ENCODE data around the gene HYPK.

HYPK gene, protein sequence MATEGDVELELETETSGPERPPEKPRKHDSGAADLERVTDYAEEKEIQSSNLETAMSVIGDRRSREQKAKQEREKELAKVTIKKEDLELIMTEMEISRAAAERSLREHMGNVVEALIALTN

DNA sequence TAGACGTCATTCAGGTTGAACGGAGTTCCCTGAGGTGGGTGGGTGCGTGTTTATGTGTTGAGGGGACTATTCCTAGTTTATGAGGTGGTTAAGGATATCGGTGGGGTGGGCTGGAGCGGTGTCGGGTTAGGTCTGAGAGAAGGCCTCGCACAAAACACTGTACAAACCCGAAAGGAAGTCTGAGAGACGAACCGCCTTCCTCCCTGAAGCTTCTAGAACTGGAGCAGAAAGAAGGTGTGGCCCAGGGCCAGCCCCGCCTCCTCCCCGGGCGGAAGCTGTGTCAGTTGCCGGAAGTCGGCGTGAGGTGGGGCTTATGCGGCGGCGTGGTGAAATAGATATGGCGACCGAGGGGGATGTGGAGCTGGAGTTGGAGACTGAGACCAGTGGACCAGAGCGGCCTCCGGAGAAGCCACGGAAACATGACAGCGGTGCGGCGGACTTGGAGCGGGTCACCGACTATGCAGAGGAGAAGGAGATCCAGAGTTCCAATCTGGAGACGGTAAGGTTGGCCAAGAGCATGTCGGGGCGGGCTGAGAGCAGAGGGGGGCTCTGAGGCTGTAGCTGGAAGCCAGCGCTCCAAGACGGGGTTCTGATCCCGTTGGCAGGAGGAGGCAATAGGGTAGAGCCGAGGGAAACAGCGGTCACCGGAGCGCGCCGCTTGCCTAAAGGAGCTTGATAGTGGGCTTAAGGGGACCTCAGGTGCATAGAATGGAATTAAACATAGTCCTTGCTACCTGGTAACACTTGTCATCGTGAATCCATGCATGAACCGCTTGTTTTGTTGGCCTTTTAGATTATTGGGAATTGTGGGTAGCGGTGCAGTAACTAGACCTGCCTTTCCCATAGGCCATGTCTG, at the start of gene HYPK:
HYPK (plus strand) TSS at position 314 of the 856 bp plus-strand sequence; CDS start at position 338, 24 bp downstream.
- DNase-seq (ENCODE audit: low read depth in 2 of 2): peak; percentile 80 to 89

DNA sequence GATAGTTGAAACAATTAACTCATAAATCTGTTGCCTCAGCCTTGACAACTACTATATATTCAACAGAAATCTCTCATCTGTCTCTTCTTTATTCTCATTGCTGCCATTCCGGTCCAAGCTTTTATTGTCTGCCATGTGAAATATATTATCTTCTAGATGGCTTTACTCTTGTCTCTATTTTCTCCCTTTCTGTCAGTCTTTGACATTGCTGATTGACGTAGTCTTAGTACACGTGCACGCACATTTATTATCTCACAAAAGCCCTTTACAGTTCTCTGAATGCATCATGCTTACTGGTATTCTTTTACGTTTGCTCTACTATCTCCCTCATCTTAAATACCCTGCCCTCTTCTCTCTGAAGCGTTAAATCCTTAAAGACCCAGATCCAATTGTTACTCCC, 48.5 kb upstream of the HYPK start:
- DNase-seq (ENCODE audit: low read depth in 2 of 2): no peak

DNA sequence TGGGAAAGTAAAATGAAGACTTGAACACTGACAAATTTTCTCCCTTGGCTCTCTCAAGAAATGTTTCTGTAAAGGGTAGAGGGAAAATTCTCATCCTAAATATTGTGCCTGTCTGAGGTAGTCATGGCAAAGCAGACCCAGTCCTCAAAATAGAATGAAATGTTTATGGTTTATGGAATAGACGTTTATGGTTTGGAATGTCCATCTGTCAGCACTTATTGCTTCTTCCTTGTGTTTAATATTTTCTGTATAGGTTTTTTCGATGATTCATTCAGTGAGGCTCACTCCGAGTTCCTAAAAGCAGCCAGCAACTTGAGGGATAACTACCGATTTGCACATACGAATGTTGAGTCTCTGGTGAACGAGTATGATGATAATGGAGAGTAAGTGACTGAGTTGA, 37.6 kb upstream of the HYPK start:
- no peak for DNase-seq (ENCODE audit: low read depth in 2 of 2)

DNA sequence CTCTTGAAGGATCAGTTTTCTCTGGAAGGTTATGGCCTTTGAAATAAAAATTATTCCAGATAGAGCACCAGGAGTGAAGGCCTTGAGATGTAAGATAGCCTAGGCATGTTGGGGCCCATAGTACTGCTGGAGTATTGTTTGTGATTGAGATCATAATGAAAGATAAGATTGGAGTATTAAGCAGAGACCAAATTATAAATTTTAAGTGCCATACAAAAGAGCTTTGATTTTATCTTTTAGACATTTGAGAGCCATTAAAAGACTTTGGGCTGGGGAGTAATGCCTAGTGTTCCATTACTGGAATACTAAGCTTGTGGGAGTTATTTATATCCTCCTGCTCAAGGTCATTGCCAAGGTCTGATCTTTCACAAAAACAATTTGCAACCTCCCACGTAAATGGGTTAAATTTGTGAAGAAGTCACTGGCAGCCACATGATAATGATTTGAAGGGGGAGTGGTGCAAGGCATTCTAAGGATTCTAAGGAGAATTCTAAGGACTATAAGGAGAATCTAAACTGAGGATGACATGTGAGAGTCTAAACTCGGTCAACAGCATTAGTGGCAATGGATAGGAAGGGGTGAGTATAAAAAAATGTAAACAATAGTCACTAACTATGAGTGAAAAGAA, 36.5 kb upstream of the HYPK start:
- no peak for DNase-seq (ENCODE audit: low read depth in 2 of 2)

DNA sequence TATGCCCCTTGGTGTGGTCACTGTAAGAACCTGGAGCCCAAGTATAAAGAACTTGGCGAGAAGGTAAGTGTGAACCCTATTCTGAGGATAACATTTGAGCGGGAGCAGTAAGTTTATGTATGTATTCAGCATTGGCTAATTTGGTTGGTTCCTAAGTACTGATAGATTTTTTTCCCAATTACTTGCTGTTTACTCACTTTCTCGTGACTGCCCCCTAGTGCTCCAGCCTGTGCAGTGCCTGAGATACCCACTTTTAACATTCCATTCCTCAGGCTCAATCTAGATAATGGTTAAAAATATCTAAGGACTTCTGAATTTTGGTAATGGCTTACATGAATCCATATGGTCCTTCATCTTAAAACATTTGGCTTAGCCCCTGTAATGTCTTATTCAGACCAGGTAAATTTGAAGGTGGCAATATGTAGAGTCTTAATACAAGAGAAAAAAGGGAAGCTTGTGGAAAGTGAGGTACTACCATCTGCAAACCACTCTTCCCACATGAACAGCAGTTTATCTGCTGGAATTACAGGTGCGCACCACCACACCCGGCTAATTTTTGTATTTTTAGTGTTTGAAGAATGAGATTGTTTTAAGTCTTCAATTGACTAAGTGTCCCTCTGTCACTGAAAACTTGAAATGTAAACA, 30.7 kb upstream of the HYPK start:
- no peak for DNase-seq (ENCODE audit: low read depth in 2 of 2)

DNA sequence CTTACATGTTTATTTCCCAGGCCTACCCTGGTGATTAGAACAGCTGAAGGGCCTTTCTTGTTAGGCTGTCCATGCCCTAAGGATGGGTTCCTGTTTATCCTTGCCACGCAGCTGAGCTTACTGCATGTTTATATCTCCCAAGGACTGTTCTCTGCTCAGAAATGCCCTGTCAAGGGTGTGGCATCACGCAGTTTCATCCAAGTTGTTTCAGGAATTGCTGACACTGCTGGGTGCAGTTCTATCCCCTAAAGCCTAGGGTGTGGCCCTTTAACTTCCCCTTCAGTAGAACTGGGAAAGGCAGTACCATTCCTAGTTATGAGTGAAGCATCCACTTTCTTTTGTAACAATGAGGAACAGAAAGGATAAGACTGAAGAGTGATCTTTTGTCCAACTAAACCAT, 28.6 kb upstream of the HYPK start:
- no peak for DNase-seq (ENCODE audit: low read depth in 2 of 2)

DNA sequence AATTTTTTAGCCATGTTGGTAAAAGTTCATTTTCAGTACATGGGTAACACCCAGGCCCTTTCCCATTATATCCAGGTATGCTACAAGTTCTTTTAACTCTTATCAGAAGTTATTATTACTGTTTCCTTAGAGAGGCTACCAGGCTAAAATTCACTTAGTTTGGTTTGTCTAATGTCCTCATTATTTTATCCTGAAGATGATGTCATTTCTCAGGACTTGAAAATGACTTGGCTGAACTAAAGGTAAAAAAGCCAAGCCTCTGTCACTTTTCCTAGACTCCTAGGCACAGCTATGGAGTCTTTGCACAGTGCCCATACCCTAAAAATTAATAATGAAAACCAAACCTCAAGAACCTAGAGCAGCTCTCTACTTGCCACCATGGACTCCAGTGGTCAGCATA, 27.8 kb upstream of the HYPK start:
- no peak for DNase-seq (ENCODE audit: low read depth in 2 of 2)

DNA sequence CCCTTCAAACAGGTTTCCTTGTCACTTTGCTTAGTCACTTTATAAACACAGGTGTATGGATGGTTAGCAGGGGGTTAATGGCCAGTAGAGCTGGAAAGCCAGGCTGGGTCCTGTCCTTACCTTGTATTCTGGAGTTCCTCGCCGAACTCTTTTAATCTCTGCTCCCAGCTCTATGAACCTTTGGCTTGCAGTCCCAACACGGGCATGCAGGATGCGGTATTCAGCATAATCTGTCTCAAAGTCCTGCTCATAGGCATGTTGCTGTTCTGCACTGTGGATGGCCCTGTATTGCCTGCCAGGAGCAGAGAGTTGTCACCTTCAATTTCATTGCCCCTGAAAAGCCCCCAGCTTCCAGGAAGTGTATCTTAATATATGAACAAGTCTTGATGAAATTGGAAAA, 26.3 kb upstream of the HYPK start:
- DNase-seq (ENCODE audit: low read depth in 2 of 2): no peak

DNA sequence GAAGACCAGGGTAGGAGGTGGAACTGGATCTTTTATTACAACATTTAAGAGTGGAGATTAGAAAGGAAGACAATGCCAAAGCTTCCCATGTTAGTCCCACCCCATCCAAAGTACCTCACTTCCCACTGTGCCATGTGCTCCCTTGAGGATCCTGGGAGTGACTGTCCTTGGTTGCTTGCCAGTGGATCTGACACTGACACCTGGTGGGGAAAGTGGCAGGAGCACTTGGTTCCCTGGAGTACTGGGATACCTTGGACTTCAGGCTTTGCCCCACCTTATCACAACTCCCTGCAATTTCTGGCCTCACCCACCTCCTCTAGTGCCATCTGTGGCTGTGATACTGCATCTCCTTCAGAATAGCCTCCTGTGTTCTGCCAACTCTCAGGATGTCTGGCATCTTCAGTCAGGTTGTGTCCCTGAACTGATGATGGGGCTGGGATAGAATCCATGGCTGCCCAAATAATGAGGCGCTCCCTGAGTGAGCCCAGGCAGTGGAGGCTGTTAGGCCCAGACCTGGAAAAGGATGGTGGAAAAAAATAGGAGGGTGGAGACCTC, 24.9 kb upstream of the HYPK start:
- no peak for DNase-seq (ENCODE audit: low read depth in 2 of 2)

DNA sequence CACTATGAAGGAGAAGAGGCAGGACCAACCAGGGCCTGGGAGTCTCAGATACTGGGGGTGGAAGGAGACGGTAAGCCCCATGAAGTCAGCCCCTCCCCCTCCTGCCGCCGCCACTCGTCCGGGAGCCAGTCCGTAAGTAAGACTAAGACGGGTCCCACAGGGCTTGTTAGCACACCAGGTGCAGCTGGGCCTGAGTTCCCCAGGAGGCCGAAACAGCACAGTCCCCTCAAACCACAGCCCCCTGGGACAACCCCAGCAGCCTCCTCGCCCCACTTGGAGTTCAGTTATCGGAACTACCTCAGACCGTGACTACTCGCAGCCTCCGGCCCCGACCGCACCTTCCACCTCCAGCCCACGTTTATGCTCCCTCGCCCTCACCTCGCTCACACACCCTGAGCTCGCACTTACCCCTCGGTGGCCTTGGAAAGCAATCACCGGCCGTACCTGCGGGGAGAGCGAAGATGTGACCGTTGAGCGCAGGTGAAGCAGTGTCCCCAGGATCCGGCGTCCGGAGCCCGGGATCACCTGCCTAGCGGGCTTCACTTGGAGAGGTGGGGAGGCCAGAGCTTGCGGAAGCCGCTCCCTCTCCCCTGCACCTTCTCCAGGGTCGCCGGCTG, 24.2 kb upstream of the HYPK start:
- no peak for DNase-seq (ENCODE audit: low read depth in 2 of 2)

DNA sequence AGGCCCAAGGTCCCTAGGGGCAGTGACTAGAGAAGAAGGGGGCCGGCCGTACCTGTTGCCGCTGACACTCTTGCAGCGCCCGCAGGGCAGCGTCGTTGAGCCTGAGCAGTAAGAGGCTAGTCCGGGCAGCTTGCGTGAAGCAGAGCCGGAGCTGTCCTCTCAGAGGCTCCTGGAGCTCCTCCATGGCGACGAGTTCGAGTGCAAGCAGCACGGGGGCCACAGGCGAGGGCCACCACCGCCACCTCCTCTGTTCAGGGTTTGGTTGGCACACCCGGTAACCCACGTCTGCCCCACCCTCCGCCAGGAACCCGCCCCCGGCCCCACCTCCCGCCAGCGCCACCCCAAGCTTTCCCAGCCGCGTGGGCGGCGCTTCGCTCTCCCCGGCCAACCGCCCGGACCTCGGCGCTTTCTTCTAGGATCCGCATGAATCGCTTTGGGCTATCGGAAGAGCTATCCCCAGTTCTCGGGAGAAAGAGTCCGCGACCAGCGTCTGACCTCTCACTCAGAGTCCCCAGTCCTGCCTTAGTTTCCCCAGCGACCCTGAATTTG, 23.6 kb upstream of the HYPK start, which contains the start of gene ELL3:
ELL3 (minus strand) TSS at position 249 of the 549 bp plus-strand sequence; CDS start at position 184, 65 bp downstream.
- peak; percentile 51 to 69 for DNase-seq (ENCODE audit: low read depth in 2 of 2)

DNA sequence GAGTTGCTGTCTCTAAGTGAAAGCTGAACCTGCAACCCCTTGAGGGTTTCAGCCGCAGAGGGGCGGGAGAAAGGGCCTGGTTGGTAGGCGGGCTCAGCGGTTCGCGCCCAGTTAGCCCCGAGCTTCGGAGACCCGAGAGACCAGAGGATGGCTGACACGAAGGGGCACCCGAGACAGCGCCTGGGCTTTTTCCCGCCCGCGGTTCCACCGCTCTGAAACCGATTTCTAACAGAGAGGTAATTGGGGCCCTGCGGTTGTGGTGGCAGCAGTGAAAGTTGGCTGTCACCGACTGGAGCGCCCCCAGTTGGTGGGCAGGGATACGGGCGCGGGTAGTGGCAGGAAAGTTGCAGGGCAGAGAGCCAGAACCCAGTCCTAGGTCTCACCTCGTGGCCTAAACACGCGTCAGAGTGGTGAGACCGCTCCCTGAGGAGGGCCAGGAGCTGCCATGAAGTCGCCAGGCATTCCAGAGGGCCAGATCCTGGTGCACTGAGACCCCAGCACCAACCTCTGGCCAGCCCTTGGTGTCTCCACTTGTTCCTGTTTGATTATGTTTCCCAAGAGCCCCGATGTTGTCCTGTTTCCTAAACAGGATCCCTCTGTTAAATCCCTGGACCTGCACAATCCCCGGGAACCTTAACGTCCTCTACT, 23.0 kb upstream of the HYPK start:
- DNase-seq (ENCODE audit: low read depth in 2 of 2): peak; percentile 86

DNA sequence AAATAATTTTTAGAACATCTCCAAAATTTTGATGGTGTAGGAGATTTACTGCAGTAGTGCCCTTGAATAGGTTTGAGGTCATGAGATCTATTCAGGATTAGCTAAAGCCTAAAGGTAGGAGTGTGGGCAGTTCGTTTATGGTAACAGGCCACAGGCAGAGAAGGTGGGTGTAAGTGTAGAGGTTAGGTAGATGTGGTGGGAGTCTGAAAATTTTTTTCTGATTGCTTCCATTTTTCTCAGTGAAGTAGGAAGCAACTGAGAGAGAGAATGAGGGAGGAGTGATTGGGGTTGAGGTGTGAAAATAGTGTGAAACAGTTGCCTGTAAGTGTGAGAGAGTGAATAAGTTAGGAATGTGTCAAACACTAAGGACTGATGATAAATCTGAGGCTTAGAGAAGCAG, 21.4 kb upstream of the HYPK start:
- no peak for DNase-seq (ENCODE audit: low read depth in 2 of 2)

DNA sequence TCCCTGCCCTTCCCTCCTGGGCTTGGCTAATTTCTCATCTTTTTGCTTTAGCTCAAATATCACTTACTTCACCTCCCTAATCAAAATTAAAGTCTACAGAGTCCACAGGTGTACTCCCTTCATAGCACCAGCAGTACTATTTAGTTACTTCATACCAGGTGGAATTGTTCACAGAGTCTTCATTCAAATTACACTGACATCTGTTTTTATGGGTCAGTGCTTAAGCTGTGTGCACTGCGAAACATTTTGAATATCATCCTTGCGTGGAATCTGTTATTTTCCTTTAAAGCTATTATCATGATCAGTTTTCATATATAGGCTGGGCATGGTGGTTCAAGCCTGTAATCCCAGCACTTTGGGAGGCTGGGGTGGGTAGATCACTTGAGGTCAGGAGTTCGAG, 11.0 kb upstream of the HYPK start:
- DNase-seq (ENCODE audit: low read depth in 2 of 2): no peak

DNA sequence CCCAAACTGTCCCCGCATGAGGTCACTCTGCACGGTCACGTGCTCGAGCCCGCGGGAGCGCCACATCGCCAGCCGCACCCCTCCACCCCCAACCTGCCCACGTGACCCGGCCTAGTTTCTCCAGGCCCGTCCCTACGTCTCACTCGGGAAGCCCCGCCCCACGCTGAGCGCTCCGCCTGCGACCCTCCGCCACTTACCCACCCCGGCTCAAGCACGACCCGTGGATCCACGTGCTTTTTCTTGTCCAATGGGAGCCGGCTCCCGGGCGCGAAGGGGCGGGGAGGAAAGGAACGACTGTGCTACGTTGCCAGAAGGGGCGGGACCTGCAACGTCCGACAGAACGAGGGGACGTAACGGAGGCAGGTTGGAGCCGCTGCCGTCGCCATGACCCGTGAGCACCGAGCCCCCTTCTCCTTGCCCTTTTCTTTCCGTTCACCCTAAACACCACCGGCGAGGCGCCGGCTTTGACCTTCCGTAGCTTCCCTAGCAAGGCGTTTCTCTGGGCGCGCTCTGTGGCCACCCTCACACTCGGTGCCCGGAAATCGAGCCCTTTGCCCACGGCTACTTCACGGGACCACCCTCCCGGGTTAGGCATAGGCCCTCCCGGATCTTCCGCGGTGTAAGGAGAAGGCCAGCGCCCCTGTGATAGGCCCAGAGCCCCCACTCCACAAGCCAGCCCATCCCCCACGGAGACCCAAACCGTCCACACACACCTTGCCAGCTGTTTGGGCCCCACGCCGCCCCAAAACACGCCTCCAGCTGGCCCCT, 8.2 kb upstream of the HYPK start, which contains the start of gene SERF2:
SERF2 (plus strand) TSS at position 328 of the 768 bp plus-strand sequence; CDS start at position 385, 57 bp downstream.
- DNase-seq (ENCODE audit: low read depth in 2 of 2): peak; percentile 100

DNA sequence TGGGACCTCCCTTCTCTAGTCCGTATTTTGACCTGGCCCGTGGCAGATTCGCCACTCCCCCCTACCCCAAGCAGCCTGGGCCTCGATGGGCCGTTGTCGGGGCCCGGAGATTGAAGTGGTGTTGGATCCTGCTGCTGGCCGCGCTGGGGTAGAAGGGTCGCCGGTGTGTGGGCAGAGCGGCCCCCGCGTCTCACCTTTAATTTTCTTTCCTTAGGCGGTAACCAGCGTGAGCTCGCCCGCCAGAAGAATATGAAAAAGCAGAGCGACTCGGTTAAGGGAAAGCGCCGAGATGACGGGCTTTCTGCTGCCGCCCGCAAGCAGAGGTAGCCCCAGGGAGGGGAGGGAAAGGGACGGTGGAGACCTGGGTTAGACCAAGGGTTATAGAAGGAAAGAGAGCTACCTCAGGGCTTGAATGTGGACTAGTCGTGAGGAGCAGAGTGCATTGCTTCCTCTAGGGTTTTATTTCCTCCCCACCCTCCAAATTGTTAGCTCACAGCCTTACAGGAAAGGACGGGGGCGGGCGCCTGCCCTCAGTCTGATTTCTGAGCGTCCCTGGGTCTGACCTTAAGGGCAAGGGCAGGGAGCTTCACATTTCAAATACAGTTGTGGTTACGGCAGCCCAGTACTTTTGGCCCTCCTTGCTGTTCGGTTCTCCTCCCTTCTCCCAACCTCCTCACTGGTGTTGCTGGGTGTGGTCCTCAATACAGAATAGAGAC, 7.5 kb upstream of the HYPK start:
- no peak for DNase-seq (ENCODE audit: low read depth in 2 of 2)

DNA sequence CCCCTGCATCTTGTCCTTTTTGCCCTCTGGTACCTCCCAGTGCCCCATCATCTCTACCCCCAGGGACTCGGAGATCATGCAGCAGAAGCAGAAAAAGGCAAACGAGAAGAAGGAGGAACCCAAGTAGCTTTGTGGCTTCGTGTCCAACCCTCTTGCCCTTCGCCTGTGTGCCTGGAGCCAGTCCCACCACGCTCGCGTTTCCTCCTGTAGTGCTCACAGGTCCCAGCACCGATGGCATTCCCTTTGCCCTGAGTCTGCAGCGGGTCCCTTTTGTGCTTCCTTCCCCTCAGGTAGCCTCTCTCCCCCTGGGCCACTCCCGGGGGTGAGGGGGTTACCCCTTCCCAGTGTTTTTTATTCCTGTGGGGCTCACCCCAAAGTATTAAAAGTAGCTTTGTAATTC, 6.8 kb upstream of the HYPK start:
- DNase-seq (ENCODE audit: low read depth in 2 of 2): no peak

DNA sequence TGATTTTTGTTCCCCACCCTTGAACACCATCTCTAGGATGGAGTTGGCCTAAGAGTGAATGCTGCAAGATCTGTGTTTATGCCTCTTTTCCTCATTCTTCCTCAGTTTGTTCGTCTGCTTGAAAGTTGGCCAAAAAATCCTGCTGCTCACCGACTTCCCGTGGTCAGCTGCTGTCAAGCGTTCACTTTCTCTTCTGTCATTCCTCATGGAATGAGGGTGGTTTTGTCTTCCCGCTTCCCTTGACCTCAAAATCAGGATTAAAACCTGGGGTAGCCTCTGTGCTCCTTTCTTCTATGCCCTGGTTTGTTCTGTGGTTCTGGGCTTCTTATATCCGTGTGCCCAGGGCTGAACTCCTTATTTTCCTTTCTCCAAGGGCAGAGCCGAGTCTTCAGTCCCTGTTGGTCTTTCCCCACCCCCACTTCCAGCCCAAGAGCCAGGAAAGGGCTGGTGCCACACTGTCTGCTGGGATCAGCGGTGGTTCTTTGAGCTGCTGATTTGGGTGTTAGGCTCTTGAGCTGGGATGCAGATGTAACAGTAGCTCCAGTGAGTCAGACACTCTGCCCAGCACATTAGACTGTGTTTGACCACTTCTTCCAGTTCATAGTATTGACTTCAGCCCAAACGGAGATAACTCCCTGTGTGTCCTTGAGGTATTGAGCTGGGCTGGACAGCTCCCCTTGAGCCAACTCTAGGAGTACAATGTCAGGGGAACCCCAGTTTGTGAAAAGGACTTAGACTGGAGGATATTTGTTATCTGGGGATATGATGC, 5.9 kb upstream of the HYPK start:
- DNase-seq (ENCODE audit: low read depth in 2 of 2): no peak

DNA sequence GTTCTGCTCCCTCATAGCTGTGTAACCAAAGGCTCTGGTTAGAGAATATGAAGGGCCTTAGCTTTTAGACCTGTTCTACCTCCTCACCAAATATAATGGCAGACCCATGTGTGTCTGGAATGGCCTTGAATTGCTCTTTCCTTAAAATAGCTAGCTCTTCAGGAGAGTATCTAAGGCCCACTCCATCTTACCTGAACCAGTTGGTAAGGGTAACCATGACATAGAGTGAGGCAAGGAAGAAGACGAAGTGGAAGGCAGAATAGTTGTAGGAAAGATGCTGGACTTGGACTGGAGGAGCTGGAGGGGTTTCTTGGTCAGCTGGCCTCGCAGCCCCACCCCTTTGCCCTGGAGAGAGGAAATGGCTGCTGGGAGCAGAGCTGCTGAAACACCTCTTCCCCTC, 5.2 kb upstream of the HYPK start:
- no peak for DNase-seq (ENCODE audit: low read depth in 2 of 2)

Measured in stimulated activated CD4-positive, alpha-beta T cell treated with anti-CD3 and anti-CD28 coated beads, Interleukin-15, amount 100 ng/mL, for 48 hours (primary cell).